ENCODE measurements around the gene UCK2.

DNA sequence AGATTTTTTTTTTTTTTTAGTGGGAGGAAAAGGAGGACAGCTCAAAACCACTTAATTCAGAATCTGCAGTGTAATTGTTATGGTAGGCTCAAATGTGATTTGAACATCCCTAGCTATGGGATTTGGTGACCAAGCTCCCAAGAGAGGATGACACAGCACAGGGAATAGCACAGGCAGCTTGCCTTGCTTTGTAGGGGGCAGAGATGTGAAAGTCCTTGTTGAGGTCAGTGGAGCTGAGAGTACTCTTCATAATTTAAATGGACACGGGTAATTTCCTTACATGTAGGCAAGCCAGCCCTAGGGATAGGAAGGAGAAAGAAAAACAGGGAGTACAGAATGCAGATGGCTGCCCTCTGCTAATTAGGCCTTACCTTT, 3.2 kb upstream of the UCK2 start:
- TF ChIP-seq, protein P1, sequence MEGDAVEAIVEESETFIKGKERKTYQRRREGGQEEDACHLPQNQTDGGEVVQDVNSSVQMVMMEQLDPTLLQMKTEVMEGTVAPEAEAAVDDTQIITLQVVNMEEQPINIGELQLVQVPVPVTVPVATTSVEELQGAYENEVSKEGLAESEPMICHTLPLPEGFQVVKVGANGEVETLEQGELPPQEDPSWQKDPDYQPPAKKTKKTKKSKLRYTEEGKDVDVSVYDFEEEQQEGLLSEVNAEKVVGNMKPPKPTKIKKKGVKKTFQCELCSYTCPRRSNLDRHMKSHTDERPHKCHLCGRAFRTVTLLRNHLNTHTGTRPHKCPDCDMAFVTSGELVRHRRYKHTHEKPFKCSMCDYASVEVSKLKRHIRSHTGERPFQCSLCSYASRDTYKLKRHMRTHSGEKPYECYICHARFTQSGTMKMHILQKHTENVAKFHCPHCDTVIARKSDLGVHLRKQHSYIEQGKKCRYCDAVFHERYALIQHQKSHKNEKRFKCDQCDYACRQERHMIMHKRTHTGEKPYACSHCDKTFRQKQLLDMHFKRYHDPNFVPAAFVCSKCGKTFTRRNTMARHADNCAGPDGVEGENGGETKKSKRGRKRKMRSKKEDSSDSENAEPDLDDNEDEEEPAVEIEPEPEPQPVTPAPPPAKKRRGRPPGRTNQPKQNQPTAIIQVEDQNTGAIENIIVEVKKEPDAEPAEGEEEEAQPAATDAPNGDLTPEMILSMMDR (IDR thresholded peaks at IDR 0.05), result no peak
- TF ChIP-seq POLR2A (IDR thresholded peaks at IDR 0.05), result no peak
- TF ChIP-seq EP300 (IDR thresholded peaks at IDR 0.05), result no peak
